B cell (primary cell): ENCODE results near the gene TSHZ3. TPM values are rescaled to one million over a fixed set of nuclear protein-coding genes. Genes with fewer than 3 reads are reported as not detected.

Experiments
- ATAC-seq: fragments of 200-7000 bp; cut with Tn5 transposase; one replicate; pipeline ENCODE4 v1.10.0; 2021; ENCODE audit warnings: low read depth, mild to moderate bottlenecking, moderate number of reproducible peaks, moderate library complexity
- CTCF ChIA-PET: fragments of 350-600 bp; sonication (Branson Sonifier 250); formaldehyde crosslinking; loops from one replicate; lab custom pipeline; 2021; ENCODE audit warnings: antibody characterized with exemption, inconsistent platforms; lab: Charles Lee
- POLR2A ChIA-PET: fragments of 350-600 bp; sonication (Branson Sonifier 250); formaldehyde crosslinking; loops from one replicate; lab custom pipeline; 2021; ENCODE audit warnings: antibody characterized with exemption; lab: Charles Lee
- DNase-seq: peaks from one replicate; pipeline ENCODE4 v3.0.0; 2013
- H2AFZ ChIP-seq: 2 replicates; pipeline ENCODE4 v1.6.1; 2012; ENCODE audit warnings: mild to moderate bottlenecking, low read depth, low read length; ENCODE audit not compliant: insufficient read depth, poor library complexity, severe bottlenecking
- H3K27ac ChIP-seq, 2 donors: 1 replicate in 1 of 2; 2 replicates in 1 of 2; pipeline ENCODE4 v1.5.1; 2012 to 2013; ENCODE audit warnings: low read length in 2 of 2, mild to moderate bottlenecking in 2 of 2, moderate library complexity in 1 of 2
- H3K27me3 ChIP-seq, 4 experiments: fragments of 200-600 bp in 1 of 4; sonication (generic) in 1 of 4; replicated peaks in 1 of 4; 1 replicate in 2 of 4; 2 replicates in 2 of 4; pipeline versions ENCODE4 v1.6.1 to v1.7.0; 2013 to 2016; ENCODE audit warnings: low read length in 3 of 4, mild to moderate bottlenecking in 2 of 4, mixed read lengths in 1 of 4, moderate library complexity in 1 of 4; ENCODE audit not compliant: insufficient read depth in 4 of 4, control insufficient read depth in 3 of 4; ENCODE audit errors: control extremely low read depth in 1 of 4
- H3K36me3 ChIP-seq, 2 experiments: replicated peaks in 1 of 2; 1 replicate in 1 of 2; 2 replicates in 1 of 2; pipeline versions ENCODE4 v1.6.1 to v1.7.1; 2013; ENCODE audit warnings: low read length in 1 of 2; ENCODE audit not compliant: insufficient read depth in 2 of 2, control insufficient read depth in 1 of 2; ENCODE audit errors: control extremely low read depth in 1 of 2, extremely low read depth in 1 of 2
- H3K4me1 ChIP-seq, 2 donors: fragments of 200-600 bp in 1 of 2; sonication (generic) in 1 of 2; 1 replicate in 1 of 2; 2 replicates in 1 of 2; pipeline versions ENCODE4 v1.5.1 to v1.6.1; 2013 to 2017; ENCODE audit warnings: low read length in 2 of 2; ENCODE audit not compliant: control insufficient read depth in 2 of 2, insufficient read depth in 2 of 2
- H3K4me2 ChIP-seq: replicated peaks from 2 replicates; pipeline ENCODE3; 2012; ENCODE audit warnings: mild to moderate bottlenecking, low read depth, low read length; ENCODE audit not compliant: poor library complexity, severe bottlenecking
- H3K4me3 ChIP-seq, 5 experiments: fragments of 200-600 bp in 1 of 5; sonication (generic) in 1 of 5; 1 replicate in 3 of 5; 2 replicates in 2 of 5; pipeline versions ENCODE4 v1.5.1 to v1.7.0; 2011 to 2016; ENCODE audit warnings: low read length in 4 of 5, mild to moderate bottlenecking in 4 of 5, low read depth in 2 of 5, control low read depth in 1 of 5, moderate library complexity in 1 of 5; ENCODE audit not compliant: insufficient read depth in 1 of 5; ENCODE audit errors: control extremely low read depth in 1 of 5, extremely low read depth in 1 of 5
- H3K79me2 ChIP-seq: fragments of 200-600 bp; sonication (generic); one replicate; pipeline ENCODE4 v1.6.0; 2016; ENCODE audit warnings: low read length; ENCODE audit not compliant: control insufficient read depth, insufficient read depth
- H3K9ac ChIP-seq: fragments of 200-600 bp; sonication (generic); 2 replicates; pipeline ENCODE4 v1.6.1; 2017; ENCODE audit warnings: mild to moderate bottlenecking, low read length, moderate library complexity
- H3K9me3 ChIP-seq, 3 donors: one replicate each; pipeline versions ENCODE4 v1.6.1 to v1.7.1; 2013; ENCODE audit warnings: low read length in 2 of 3; ENCODE audit not compliant: control insufficient read depth in 2 of 3, insufficient read depth in 1 of 3; ENCODE audit errors: control extremely low read depth in 1 of 3
- H4K20me1 ChIP-seq: 2 replicates; pipeline ENCODE4 v1.6.0; 2012; ENCODE audit warnings: mild to moderate bottlenecking, low read length; ENCODE audit not compliant: insufficient read depth, control insufficient read depth, poor library complexity, severe bottlenecking
- H3K27ac Mint-ChIP-seq: one replicate; pipeline ENCODE4 v1.8.0; 2021; ENCODE audit warnings: mixed read lengths
- H3K27me3 Mint-ChIP-seq: one replicate; pipeline ENCODE4 v1.8.0; 2021; ENCODE audit warnings: mixed read lengths
- H3K4me1 Mint-ChIP-seq: one replicate; pipeline ENCODE4 v1.8.0; 2021; ENCODE audit warnings: mixed read lengths
- H3K4me3 Mint-ChIP-seq: one replicate; pipeline ENCODE4 v1.8.0; 2021; ENCODE audit warnings: mixed read lengths
- H3K9me3 Mint-ChIP-seq: one replicate; pipeline ENCODE4 v1.8.0; 2022; ENCODE audit warnings: mixed read lengths; ENCODE audit not compliant: insufficient read depth
- CTCF ChIP-seq: fragments of 200-600 bp; IDR thresholded peaks from one replicate; pipeline ENCODE4 v1.8.0; 2022; ENCODE audit warnings: antibody characterized with exemption, mild to moderate bottlenecking
- EZH2 ChIP-seq: IDR thresholded peaks from 2 replicates; pipeline ENCODE4 v1.6.1; 2012; ENCODE audit warnings: borderline replicate concordance, low read depth, mild to moderate bottlenecking, moderate library complexity, low read length; ENCODE audit not compliant: insufficient read depth, poor library complexity, severe bottlenecking
- WGBS: methylation state at CpG from one replicate; pipeline ENCODE4 v1.1.5; 2013; ENCODE audit warnings: missing lambda C conversion rate; ENCODE audit not compliant: insufficient coverage; 5-methylcytosine and 5-hydroxymethylcytosine counted together
- intact Hi-C: fragments of 100-400 bp; cut with micrococcal nuclease; formaldehyde crosslinking; loops from one replicate; pipeline ENCODE4 v1.10.0; 2022
- polyA plus RNA-seq: library from polyadenylated mRNA; depleted of rRNA; stranded (reverse); fragments of >200 nt; gene quantifications from 2 replicates; pipeline ENCODE4 v1.2.3, GENCODE V29; 2012
- total RNA-seq, 2 donors: library from RNA; stranded (reverse); fragments of 120-200 nt in 1 of 2; gene quantifications; 1 replicate in 1 of 2; 2 replicates in 1 of 2; pipeline versions ENCODE4 v1.2.3 to v1.2.4, GENCODE V29; 2013 to 2022

Gene TSHZ3
- total and polyA plus RNA-seq, 2 donors (not counting 1 experiment from before 2014, with no cell fraction given): 0.03 to 0.34 TPM

GRCh38 chr19:31283701-31284100 lies 65.5 kb downstream of the TSHZ3 start:
- Mint-ChIP-seq H3K4me3 (no peak overlapping the region), H3K9me3 (no peaks in the 10 kb centered on the region), H3K27me3 (no peaks in the 10 kb centered on the region), H3K4me1 (no peaks in the 10 kb centered on the region), H3K27ac (no peak overlapping the region)
- Histone ChIP-seq H4K20me1 (no peaks in the 10 kb centered on the region), H3K79me2 (no peaks in the 10 kb centered on the region), H3K4me2 (no peak overlapping the region), H3K27me3 (no peaks in the 10 kb centered on the region), H3K4me1 (no peaks in the 10 kb centered on the region), H3K27ac (no peak overlapping the region), H3K9me3 (peaks cover 0 to 20% (median 0%) of the 10 kb centered on the region in 3 donors), H2AFZ (no peak overlapping the region), H3K4me3 (no peak overlapping the region), H3K36me3 (no peaks in the 10 kb centered on the region), H3K9ac (no peak overlapping the region)
- 89% methylated on average over 4 of the region's 8 CpGs for WGBS
- TF ChIP-seq EZH2: no peak
- TF ChIP-seq CTCF: no peak
- ChIA-PET POLR2A (no interaction called here), CTCF (no interaction called here)
- no peak for ATAC-seq
- intact Hi-C loops: no loop called here
- DNase-seq: no peak

- Histone ChIP-seq H3K9ac (no peak overlapping the region), H3K27ac (no peak overlapping the region), H3K36me3 (no peaks in the 10 kb centered on the region), H3K27me3 (no peaks in the 10 kb centered on the region), H3K4me1 (no peaks in the 10 kb centered on the region), H2AFZ (no peak overlapping the region), H3K4me3 (no peak overlapping the region), H3K4me2 (no peak overlapping the region), H4K20me1 (no peaks in the 10 kb centered on the region), H3K79me2 (no peaks in the 10 kb centered on the region), H3K9me3 (peaks cover 0 to 32% (median 0%) of the 10 kb centered on the region in 3 donors)
- Mint-ChIP-seq H3K4me3 (no peak overlapping the region), H3K9me3 (no peaks in the 10 kb centered on the region), H3K4me1 (no peaks in the 10 kb centered on the region), H3K27me3 (no peaks in the 10 kb centered on the region), H3K27ac (no peak overlapping the region)
- no peak for ATAC-seq
- intact Hi-C loops: no loop called here
- DNase-seq: no peak
- POLR2A ChIA-PET: no interaction called here
- CTCF ChIA-PET: no interaction called here
- 100% methylated on average over 3 of the region's 4 CpGs for WGBS
- TF ChIP-seq EZH2 (no peak), CTCF (no peak)
Measured at GRCh38 chr19:31282346-31282745, 66.9 kb downstream of the TSHZ3 start.
